HepG2 (cell line): Measurements from ENCODE around the gene GCNT4. TPM values are rescaled to one million over a fixed set of nuclear protein-coding genes. Genes with fewer than 3 reads are reported as not detected.

ENCODE experiments used
- ATAC-seq: fragments of 200-7000 bp; cut with Tn5 transposase; 3 replicates; pipeline ENCODE4 v1.9.1; 2020; ENCODE audit warnings: mild to moderate bottlenecking, moderate library complexity
- BruUV-seq: library from RNA; stranded (reverse); fragments of 400-500 nt; replicated peaks from 2 replicates; lab custom pipeline; 2021; lab: Mats Ljungman, UMichigan
- CTCF ChIA-PET: fragments of 300-600 bp; formaldehyde crosslinking; extraction: SDS; loops from one replicate; lab custom pipeline; 2021; ENCODE audit warnings: low total read pairs, inconsistent platforms, low intra/inter-chr PET ratio; lab: Yijun Ruan, JAX
- POLR2A ChIA-PET: fragments of 350-600 bp; sonication (Branson Sonifier 250); formaldehyde crosslinking; loops from one replicate; lab custom pipeline; 2020; ENCODE audit warnings: antibody characterized with exemption, inconsistent platforms; lab: Yijun Ruan, JAX
- DNase-seq: peaks from one replicate; pipeline ENCODE4 v3.0.0-alpha.2; 2015; ENCODE audit warnings: low spot score
- FAIRE-seq: peaks from 3 replicates; lab custom pipeline; 2011; peaks lifted over from hg19 to GRCh38; lab: Jason Lieb, UNC
- H2AFZ ChIP-seq: one replicate; pipeline ENCODE4 v1.6.1; 2011; ENCODE audit warnings: low read length, inconsistent platforms
- H3K27ac ChIP-seq: fragments of 300-600 bp; 3 replicates; pipeline ENCODE4 v1.8.0; 2011; ENCODE audit warnings: mixed run types, mild to moderate bottlenecking, mixed read lengths, low read length, inconsistent platforms; ENCODE audit not compliant: insufficient read depth; ENCODE audit errors: extremely low read length
- H3K27me3 ChIP-seq, 2 experiments: fragments of 200-600 bp in 1 of 2; 2 replicates in 1 of 2; 3 replicates in 1 of 2; pipeline versions ENCODE4 v1.6.0 to v1.8.0; 2011; ENCODE audit warnings: low read length in 2 of 2, mild to moderate bottlenecking in 2 of 2, moderate library complexity in 2 of 2, inconsistent platforms in 1 of 2; ENCODE audit not compliant: insufficient read depth in 2 of 2, control insufficient read depth in 1 of 2
- H3K36me3 ChIP-seq, 2 experiments: fragments of 200-600 bp in 1 of 2; replicated peaks in 1 of 2; 2 replicates in 1 of 2; 3 replicates in 1 of 2; pipeline versions ENCODE4 v1.5.1 to v1.8.0; 2011; ENCODE audit warnings: low read length in 2 of 2, inconsistent platforms in 1 of 2; ENCODE audit not compliant: insufficient read depth in 2 of 2, control insufficient read depth in 1 of 2
- H3K4me1 ChIP-seq: 2 replicates; pipeline ENCODE4 v1.5.1; 2012; ENCODE audit warnings: low read length, inconsistent platforms; ENCODE audit not compliant: insufficient read depth
- H3K4me2 ChIP-seq: 2 replicates; pipeline ENCODE4 v1.6.0; 2011; ENCODE audit warnings: low read depth, low read length, inconsistent platforms
- H3K4me3 ChIP-seq, 3 experiments: fragments of 200-600 bp in 1 of 3; sonication (generic), shearing (Covaris generic) in 1 of 3; replicated peaks in 1 of 3; 2 replicates each; pipeline ENCODE4 v1.5.1; 2011 to 2016; ENCODE audit warnings: low read length in 3 of 3, inconsistent platforms in 2 of 3, low read depth in 2 of 3, mild to moderate bottlenecking in 2 of 3, control low read depth in 1 of 3, mixed read lengths in 1 of 3; ENCODE audit not compliant: insufficient read depth in 1 of 3
- H3K79me2 ChIP-seq: one replicate; pipeline ENCODE4 v1.6.1; 2011; ENCODE audit warnings: low read length, inconsistent platforms; ENCODE audit not compliant: insufficient read depth
- H3K9ac ChIP-seq: 2 replicates; pipeline ENCODE4 v1.6.0; 2011; ENCODE audit warnings: mild to moderate bottlenecking, low read depth, low read length, inconsistent platforms; ENCODE audit not compliant: insufficient read depth
- H3K9me3 ChIP-seq: 2 replicates; pipeline ENCODE4 v1.5.1; 2012; ENCODE audit warnings: mild to moderate bottlenecking, low read length
- H4K20me1 ChIP-seq: 2 replicates; pipeline ENCODE4 v1.6.0; 2011; ENCODE audit warnings: inconsistent platforms, mild to moderate bottlenecking, low read length, moderate library complexity; ENCODE audit not compliant: insufficient read depth
- FOSL2 ChIP-seq: sonication (generic); formaldehyde crosslinking; IDR thresholded peaks from 2 replicates; pipeline ENCODE4 v1.4.0; 2020; ENCODE audit warnings: missing genetic modification reagents
- GATA4 ChIP-seq: sonication (generic); IDR thresholded peaks from 2 replicates; pipeline ENCODE4 v1.6.1; 2016; ENCODE audit warnings: antibody characterized with exemption, low read depth, borderline replicate concordance
- HOXA3 ChIP-seq: sonication (generic); formaldehyde crosslinking; IDR thresholded peaks from 2 replicates; pipeline ENCODE4 v1.5.0; 2020; ENCODE audit warnings: missing genetic modification reagents
- NCOA1 ChIP-seq: sonication (generic); formaldehyde crosslinking; IDR thresholded peaks from 2 replicates; pipeline ENCODE4 v1.9.0; 2021; ENCODE audit warnings: missing genetic modification reagents
- NRL ChIP-seq: sonication (generic); formaldehyde crosslinking; IDR thresholded peaks from 2 replicates; pipeline ENCODE4 v1.5.0; 2020; ENCODE audit warnings: missing genetic modification reagents, mild to moderate bottlenecking, moderate library complexity, borderline replicate concordance
- POLR2G ChIP-seq: fragments of 200-400 bp; formaldehyde crosslinking; IDR thresholded peaks from 2 replicates; pipeline ENCODE4 v1.6.1; 2018; ENCODE audit warnings: mild to moderate bottlenecking, low read depth, low read length, moderate library complexity
- TCF7 ChIP-seq: sonication (generic); IDR thresholded peaks from 2 replicates; pipeline ENCODE4 v1.6.1; 2016; ENCODE audit warnings: antibody characterized with exemption, low read depth
- TRIM24 ChIP-seq: sonication (generic); formaldehyde crosslinking; IDR thresholded peaks from 2 replicates; pipeline ENCODE4 v1.8.0; 2022; ENCODE audit warnings: mild to moderate bottlenecking, missing genetic modification reagents
- ZNF430 ChIP-seq: sonication (generic); formaldehyde crosslinking; IDR thresholded peaks from 2 replicates; pipeline ENCODE4 v1.9.0; 2021; ENCODE audit warnings: mild to moderate bottlenecking, missing genetic modification reagents
- ZNF557 ChIP-seq: sonication (generic); formaldehyde crosslinking; IDR thresholded peaks from 2 replicates; pipeline ENCODE4 v1.4.0; 2020; ENCODE audit warnings: missing genetic modification reagents
- WGBS: methylation state at CpG from one replicate; pipeline ENCODE4 v1.1.6; 2017; ENCODE audit warnings: low lambda C conversion rate; 5-methylcytosine and 5-hydroxymethylcytosine counted together
- in situ Hi-C: cut with HindIII; loops from 2 replicates; pipeline ENCODE4 v1.10.0; 2017; ENCODE audit warnings: low pct_unique_long_range_greater_than_20kb; ENCODE audit not compliant: extremely low pct_ligation_motif_present
- intact Hi-C: fragments of 100-400 bp; cut with micrococcal nuclease; formaldehyde crosslinking; loops from one replicate; pipeline ENCODE4 v1.10.0; 2022; ENCODE audit not compliant: unreplicated experiment
- polyA plus RNA-seq, 8 experiments: library from polyadenylated mRNA; depleted of rRNA in 3 of 8; stranded (reverse) in 7 of 8; unstranded in 1 of 8; fragments of >200 nt; fragmentation: Illumina TruSeq in 4 of 8; extraction: Trizol in 4 of 8; gene quantifications; 2 replicates each; pipeline versions ENCODE4 v1.2.1 to v1.2.3, GENCODE V29; 2011 to 2016; ENCODE audit warnings: low read depth in 4 of 8, missing spikeins in 1 of 8, mixed read lengths in 1 of 8; ENCODE audit not compliant: insufficient read depth in 1 of 8
- total RNA-seq, 5 experiments: library from RNA; depleted of rRNA; stranded (reverse); fragments of >200 nt; fragmentation: Illumina TruSeq; extraction: Trizol; gene quantifications; 2 replicates each; pipeline ENCODE4 v1.2.3, GENCODE V29; 2016; ENCODE audit warnings: low read depth in 1 of 5
- TF ChIP-seq, protein P1 (sequence below): sonication (generic); formaldehyde crosslinking; conservative IDR thresholded peaks from 2 replicates; pipeline ENCODE4 v1.4.0; 2020; ENCODE audit warnings: missing genetic modification reagents
- TF ChIP-seq, protein P2 (sequence below): sonication (generic); formaldehyde crosslinking; IDR thresholded peaks from one replicate; pipeline ENCODE4 v1.5.1; 2020; ENCODE audit warnings: mild to moderate bottlenecking, missing genetic modification reagents; ENCODE audit errors: not compliant biosample characterization

Gene GCNT4
- total and polyA plus RNA-seq, 2 of the 13 experiments (the other 11 are each of a cell fraction or from before 2014, with no cell fraction given): 0.22 to 0.38 TPM

- TF ChIP-seq ZNF557 (CRISPR knock-in tag): no peak
- no peak for TF ChIP-seq NRL (CRISPR knock-in tag)
- TF ChIP-seq, protein P1, sequence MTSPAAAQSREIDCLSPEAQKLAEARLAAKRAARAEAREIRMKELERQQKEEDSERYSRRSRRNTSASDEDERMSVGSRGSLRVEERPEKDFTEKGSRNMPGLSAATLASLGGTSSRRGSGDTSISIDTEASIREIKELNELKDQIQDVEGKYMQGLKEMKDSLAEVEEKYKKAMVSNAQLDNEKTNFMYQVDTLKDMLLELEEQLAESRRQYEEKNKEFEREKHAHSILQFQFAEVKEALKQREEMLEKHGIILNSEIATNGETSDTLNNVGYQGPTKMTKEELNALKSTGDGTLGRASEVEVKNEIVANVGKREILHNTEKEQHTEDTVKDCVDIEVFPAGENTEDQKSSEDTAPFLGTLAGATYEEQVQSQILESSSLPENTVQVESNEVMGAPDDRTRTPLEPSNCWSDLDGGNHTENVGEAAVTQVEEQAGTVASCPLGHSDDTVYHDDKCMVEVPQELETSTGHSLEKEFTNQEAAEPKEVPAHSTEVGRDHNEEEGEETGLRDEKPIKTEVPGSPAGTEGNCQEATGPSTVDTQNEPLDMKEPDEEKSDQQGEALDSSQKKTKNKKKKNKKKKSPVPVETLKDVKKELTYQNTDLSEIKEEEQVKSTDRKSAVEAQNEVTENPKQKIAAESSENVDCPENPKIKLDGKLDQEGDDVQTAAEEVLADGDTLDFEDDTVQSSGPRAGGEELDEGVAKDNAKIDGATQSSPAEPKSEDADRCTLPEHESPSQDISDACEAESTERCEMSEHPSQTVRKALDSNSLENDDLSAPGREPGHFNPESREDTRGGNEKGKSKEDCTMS: no peak
- no peak for TF ChIP-seq GATA4
- TF ChIP-seq FOSL2 (CRISPR knock-in tag): no peak
- no peak for TF ChIP-seq HOXA3 (CRISPR knock-in tag)
These were observed 5.2 kb upstream of the GCNT4 start (continued) for GRCh38 chr5:75057561-75057960.

DNA sequence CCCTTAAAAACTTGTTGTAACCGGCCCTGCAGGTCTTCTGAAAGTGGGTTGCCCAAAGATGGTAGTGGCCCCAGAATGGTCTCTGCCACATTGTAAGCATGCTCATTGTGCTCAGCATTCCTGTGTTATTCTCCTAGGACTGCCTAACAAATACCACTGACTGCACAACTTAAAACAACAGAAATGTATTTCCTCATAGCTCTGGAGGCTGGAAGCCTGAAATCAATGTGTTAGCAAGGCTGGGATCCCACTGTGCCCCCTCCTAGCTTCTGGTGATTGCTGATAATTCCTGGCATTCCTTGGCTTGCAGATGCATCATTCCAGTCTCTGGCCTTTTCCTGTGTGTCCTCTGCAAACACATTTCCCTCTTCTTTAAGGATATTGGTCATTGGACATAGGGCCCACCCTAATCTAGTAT is 3.4 kb upstream of the GCNT4 start:
- no peak overlapping the region for H2AFZ ChIP-seq
- 60% methylated on average over 1 of the region's 1 CpG for WGBS
- ChIA-PET POLR2A (no interaction called here), CTCF (no interaction called here)
- H3K4me3 ChIP-seq: no peak overlapping the region
- no peak overlapping the region for H3K27ac ChIP-seq
- H3K79me2 ChIP-seq: no peaks in the 10 kb centered on the region
- H3K4me2 ChIP-seq: no peak overlapping the region
- no TSS peak for BruUV-seq
- ATAC-seq (no peak), FAIRE-seq (no peak), DNase-seq (peak; percentile 24)
- H3K36me3 ChIP-seq: no peaks in the 10 kb centered on the region
- in situ Hi-C loops: loop anchor here (10.0 kb wide), 1 partner anchor 209 kb away; no protein-coding TSS in a partner anchor
- H3K9ac ChIP-seq: no peak overlapping the region
- H3K9me3 ChIP-seq: no peaks in the 10 kb centered on the region
- no peaks in the 10 kb centered on the region for H4K20me1 ChIP-seq
- H3K4me1 ChIP-seq: peaks cover 27% of the 10 kb centered on the region
- H3K27me3 ChIP-seq: peaks cover 19 to 50% of the 10 kb centered on the region in 2 experiments
- intact Hi-C loops: loop anchor here (10.0 kb wide), 1 partner anchor 179 kb away; the partner anchor contains the start of gene ANKRD31
- TF ChIP-seq POLR2G: no peak
- TF ChIP-seq ZNF430 (CRISPR knock-in tag): no peak
- no peak for TF ChIP-seq NCOA1 (CRISPR knock-in tag)
- TF ChIP-seq TRIM24 (CRISPR knock-in tag): no peak
- TF ChIP-seq TCF7: no peak
- TF ChIP-seq, protein P2, sequence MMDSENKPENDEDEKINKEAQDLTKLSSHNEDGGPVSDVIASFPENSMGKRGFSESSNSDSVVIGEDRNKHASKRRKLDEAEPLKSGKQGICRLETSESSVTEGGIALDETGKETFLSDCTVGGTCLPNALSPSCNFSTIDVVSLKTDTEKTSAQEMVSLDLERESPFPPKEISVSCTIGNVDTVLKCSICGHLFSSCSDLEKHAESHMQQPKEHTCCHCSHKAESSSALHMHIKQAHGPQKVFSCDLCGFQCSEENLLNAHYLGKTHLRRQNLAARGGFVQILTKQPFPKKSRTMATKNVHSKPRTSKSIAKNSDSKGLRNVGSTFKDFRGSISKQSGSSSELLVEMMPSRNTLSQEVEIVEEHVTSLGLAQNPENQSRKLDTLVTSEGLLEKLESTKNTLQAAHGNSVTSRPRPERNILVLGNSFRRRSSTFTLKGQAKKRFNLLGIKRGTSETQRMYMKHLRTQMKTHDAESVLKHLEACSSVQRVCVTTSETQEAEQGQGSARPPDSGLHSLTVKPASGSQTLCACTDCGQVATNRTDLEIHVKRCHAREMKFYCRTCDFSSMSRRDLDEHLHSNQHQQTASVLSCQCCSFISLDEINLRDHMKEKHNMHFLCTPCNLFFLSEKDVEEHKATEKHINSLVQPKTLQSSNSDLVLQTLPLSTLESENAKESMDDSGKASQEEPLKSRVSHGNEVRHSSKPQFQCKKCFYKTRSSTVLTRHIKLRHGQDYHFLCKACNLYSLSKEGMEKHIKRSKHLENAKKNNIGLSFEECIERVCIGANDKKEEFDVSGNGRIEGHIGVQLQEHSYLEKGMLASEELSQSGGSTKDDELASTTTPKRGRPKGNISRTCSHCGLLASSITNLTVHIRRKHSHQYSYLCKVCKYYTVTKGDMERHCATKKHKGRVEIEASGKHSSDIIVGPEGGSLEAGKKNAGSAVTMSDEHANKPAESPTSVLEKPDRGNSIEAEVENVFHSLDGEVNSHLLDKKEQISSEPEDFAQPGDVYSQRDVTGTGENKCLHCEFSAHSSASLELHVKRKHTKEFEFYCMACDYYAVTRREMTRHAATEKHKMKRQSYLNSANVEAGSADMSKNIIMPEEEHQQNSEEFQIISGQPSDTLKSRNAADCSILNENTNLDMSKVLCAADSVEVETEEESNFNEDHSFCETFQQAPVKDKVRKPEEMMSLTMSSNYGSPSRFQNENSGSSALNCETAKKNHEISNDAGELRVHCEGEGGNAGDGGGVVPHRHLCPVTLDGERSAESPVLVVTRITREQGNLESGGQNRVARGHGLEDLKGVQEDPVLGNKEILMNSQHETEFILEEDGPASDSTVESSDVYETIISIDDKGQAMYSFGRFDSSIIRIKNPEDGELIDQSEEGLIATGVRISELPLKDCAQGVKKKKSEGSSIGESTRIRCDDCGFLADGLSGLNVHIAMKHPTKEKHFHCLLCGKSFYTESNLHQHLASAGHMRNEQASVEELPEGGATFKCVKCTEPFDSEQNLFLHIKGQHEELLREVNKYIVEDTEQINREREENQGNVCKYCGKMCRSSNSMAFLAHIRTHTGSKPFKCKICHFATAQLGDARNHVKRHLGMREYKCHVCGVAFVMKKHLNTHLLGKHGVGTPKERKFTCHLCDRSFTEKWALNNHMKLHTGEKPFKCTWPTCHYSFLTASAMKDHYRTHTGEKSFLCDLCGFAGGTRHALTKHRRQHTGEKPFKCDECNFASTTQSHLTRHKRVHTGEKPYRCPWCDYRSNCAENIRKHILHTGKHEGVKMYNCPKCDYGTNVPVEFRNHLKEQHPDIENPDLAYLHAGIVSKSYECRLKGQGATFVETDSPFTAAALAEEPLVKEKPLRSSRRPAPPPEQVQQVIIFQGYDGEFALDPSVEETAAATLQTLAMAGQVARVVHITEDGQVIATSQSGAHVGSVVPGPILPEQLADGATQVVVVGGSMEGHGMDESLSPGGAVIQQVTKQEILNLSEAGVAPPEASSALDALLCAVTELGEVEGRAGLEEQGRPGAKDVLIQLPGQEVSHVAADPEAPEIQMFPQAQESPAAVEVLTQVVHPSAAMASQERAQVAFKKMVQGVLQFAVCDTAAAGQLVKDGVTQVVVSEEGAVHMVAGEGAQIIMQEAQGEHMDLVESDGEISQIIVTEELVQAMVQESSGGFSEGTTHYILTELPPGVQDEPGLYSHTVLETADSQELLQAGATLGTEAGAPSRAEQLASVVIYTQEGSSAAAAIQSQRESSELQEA (CRISPR knock-in tag): no peak
